Smooth muscle cell (in vitro differentiated cells): ENCODE measurements around the gene CRYL1. TPM values are rescaled to one million over a fixed set of nuclear protein-coding genes. Genes with fewer than 3 reads are reported as not detected.

ENCODE experiments used
- DNase-seq: peaks from one replicate; lab custom pipeline; 2025; ENCODE audit not compliant: unreplicated experiment; lab: John Stamatoyannopoulos, UW
- H2AFZ ChIP-seq: fragments of 200-600 bp; sonication (generic); 2 replicates; pipeline ENCODE4 v1.6.0; 2016; ENCODE audit warnings: antibody characterized with exemption, low read depth, mild to moderate bottlenecking
- H3F3A ChIP-seq: fragments of 200-600 bp; sonication (generic); 2 replicates; pipeline ENCODE4 v1.6.0; 2017; ENCODE audit warnings: antibody characterized with exemption, low read depth
- H3K27ac ChIP-seq: fragments of 200-600 bp; sonication (generic); 2 replicates; pipeline ENCODE4 v1.5.1; 2016; ENCODE audit warnings: low read depth, mild to moderate bottlenecking
- H3K27me3 ChIP-seq: fragments of 200-600 bp; sonication (generic); 2 replicates; pipeline ENCODE4 v1.6.1; 2016; ENCODE audit warnings: low read depth, mild to moderate bottlenecking
- H3K36me3 ChIP-seq: fragments of 200-600 bp; sonication (generic); 2 replicates; pipeline ENCODE4 v1.5.1; 2016; ENCODE audit warnings: low read depth
- H3K4me1 ChIP-seq: fragments of 200-600 bp; sonication (generic); 2 replicates; pipeline ENCODE4 v1.5.1; 2016; ENCODE audit warnings: low read depth
- H3K4me2 ChIP-seq: fragments of 200-600 bp; sonication (generic); 2 replicates; pipeline ENCODE4 v1.6.0; 2016; ENCODE audit warnings: mild to moderate bottlenecking
- H3K4me3 ChIP-seq: fragments of 200-600 bp; sonication (generic); 2 replicates; pipeline ENCODE4 v1.5.1; 2016; ENCODE audit warnings: mild to moderate bottlenecking
- H3K79me2 ChIP-seq: fragments of 200-600 bp; sonication (generic); 2 replicates; pipeline ENCODE4 v1.6.0; 2016; ENCODE audit warnings: low read depth, mild to moderate bottlenecking
- H3K9ac ChIP-seq: fragments of 200-600 bp; sonication (generic); 2 replicates; pipeline ENCODE4 v1.6.0; 2016; ENCODE audit warnings: low read depth
- H3K9me3 ChIP-seq: fragments of 200-600 bp; sonication (generic); replicated peaks from 2 replicates; pipeline ENCODE4 v1.5.1; 2016; ENCODE audit warnings: low read depth
- H4K20me1 ChIP-seq: fragments of 200-600 bp; sonication (generic); 2 replicates; pipeline ENCODE4 v1.6.0; 2016; ENCODE audit warnings: low read depth
- CTCF ChIP-seq: fragments of 200-600 bp; sonication (generic); IDR thresholded peaks from 2 replicates; pipeline ENCODE4 v1.5.1; 2017; ENCODE audit warnings: borderline replicate concordance, mild to moderate bottlenecking, antibody characterized with exemption; ENCODE audit not compliant: insufficient read depth, poor library complexity, severe bottlenecking
- WGBS: methylation state at CpG from one replicate; pipeline ENCODE4 v1.1.7; 2016; ENCODE audit warnings: low lambda C conversion rate; 5-methylcytosine and 5-hydroxymethylcytosine counted together
- polyA plus RNA-seq: library from polyadenylated mRNA; unstranded; fragments of >200 nt; fragmentation: Nextera tagmentation; extraction: Ambion mirVana; gene quantifications from 2 replicates; pipeline ENCODE4 v1.2.1, GENCODE V29; 2016
- total RNA-seq: library from RNA; depleted of rRNA; stranded (reverse); fragments of >200 nt; gene quantifications from 2 replicates; pipeline ENCODE4 v1.2.3, GENCODE V29; 2014

Gene CRYL1
- total and polyA plus RNA-seq, 2 experiments from 2014 or later = 6.5 to 12.4 TPM

- H3K27ac ChIP-seq = no peak overlapping the region
- H3K36me3 ChIP-seq = no peaks in the 10 kb centered on the region
- H2AFZ ChIP-seq = no peak overlapping the region
- no peak for TF ChIP-seq CTCF
- H3K79me2 ChIP-seq = no peaks in the 10 kb centered on the region
- H3K4me2 ChIP-seq = no peak overlapping the region
- no peaks in the 10 kb centered on the region for H3K27me3 ChIP-seq
- peaks cover 5% of the 10 kb centered on the region for H4K20me1 ChIP-seq
- peaks cover 7% of the 10 kb centered on the region for H3F3A ChIP-seq
- no peaks in the 10 kb centered on the region for H3K9me3 ChIP-seq
- no peaks in the 10 kb centered on the region for H3K4me1 ChIP-seq
- H3K9ac ChIP-seq = no peak overlapping the region
- H3K4me3 ChIP-seq = no peak overlapping the region
- 95% methylated on average over 7 of the region's 7 CpGs for WGBS
- DNase-seq = no peak
Measured at GRCh38 chr13:20418953-20419352, 106.7 kb downstream of the CRYL1 start.

GRCh38 chr13:20416223-20416745 lies 109.4 kb downstream of the CRYL1 start:
- no peak overlapping the region for H3K9ac ChIP-seq
- H3K27me3 ChIP-seq = no peaks in the 10 kb centered on the region
- H3K9me3 ChIP-seq = no peaks in the 10 kb centered on the region
- H3K36me3 ChIP-seq = no peaks in the 10 kb centered on the region
- peaks cover 12% of the 10 kb centered on the region for H3K4me1 ChIP-seq
- no peaks in the 10 kb centered on the region for H3K79me2 ChIP-seq
- no peak for DNase-seq
- WGBS = 86% methylated on average over 14 of the region's 14 CpGs
- H3F3A ChIP-seq = peaks cover 16% of the 10 kb centered on the region
- no peak for TF ChIP-seq CTCF
- no peak overlapping the region for H3K4me3 ChIP-seq
- no peak overlapping the region for H3K27ac ChIP-seq
- H3K4me2 ChIP-seq = no peak overlapping the region
- H2AFZ ChIP-seq = no peak overlapping the region
- H4K20me1 ChIP-seq = peaks cover 5% of the 10 kb centered on the region

- no peak overlapping the region for H2AFZ ChIP-seq
- no peaks in the 10 kb centered on the region for H3K9me3 ChIP-seq
- no peak overlapping the region for H3K27ac ChIP-seq
- H3F3A ChIP-seq = peaks cover 16% of the 10 kb centered on the region
- H3K4me1 ChIP-seq = peaks cover 12% of the 10 kb centered on the region
- H3K9ac ChIP-seq = no peak overlapping the region
- no peak for TF ChIP-seq CTCF
- peaks cover 5% of the 10 kb centered on the region for H4K20me1 ChIP-seq
- H3K36me3 ChIP-seq = no peaks in the 10 kb centered on the region
- H3K4me2 ChIP-seq = no peak overlapping the region
- H3K27me3 ChIP-seq = no peaks in the 10 kb centered on the region
- no peak for DNase-seq
- 96% methylated on average over 27 of the region's 27 CpGs for WGBS
- H3K4me3 ChIP-seq = no peak overlapping the region
- H3K79me2 ChIP-seq = no peaks in the 10 kb centered on the region
Measured at GRCh38 chr13:20415694-20416107, 110.0 kb downstream of the CRYL1 start.

GRCh38 chr13:20415306-20415679 lies 110.4 kb downstream of the CRYL1 start:
- no peak for DNase-seq
- no peak overlapping the region for H3K4me2 ChIP-seq
- H3K4me1 ChIP-seq = peaks cover 12% of the 10 kb centered on the region
- no peak overlapping the region for H2AFZ ChIP-seq
- peaks cover 16% of the 10 kb centered on the region for H3F3A ChIP-seq
- WGBS = 97% methylated on average over 30 of the region's 31 CpGs
- no peak for TF ChIP-seq CTCF
- no peaks in the 10 kb centered on the region for H3K27me3 ChIP-seq
- H4K20me1 ChIP-seq = peaks cover 5% of the 10 kb centered on the region
- no peaks in the 10 kb centered on the region for H3K79me2 ChIP-seq
- H3K9me3 ChIP-seq = no peaks in the 10 kb centered on the region
- H3K4me3 ChIP-seq = no peak overlapping the region
- no peak overlapping the region for H3K27ac ChIP-seq
- H3K9ac ChIP-seq = no peak overlapping the region
- no peaks in the 10 kb centered on the region for H3K36me3 ChIP-seq
